Suppressor macrophage treated with lipopolysaccharide for 1 hour (primary cell): ENCODE data around the gene PPP2R2C.
A peak's percentile ranks its signal among the peaks of the same experiment; 100 is the strongest.

Source experiments
- DNase-seq, 3 donors: peaks; one replicate each; pipeline ENCODE4 v3.0.0-alpha.2; 2020 to 2022

The PPP2R2C gene

DNA sequence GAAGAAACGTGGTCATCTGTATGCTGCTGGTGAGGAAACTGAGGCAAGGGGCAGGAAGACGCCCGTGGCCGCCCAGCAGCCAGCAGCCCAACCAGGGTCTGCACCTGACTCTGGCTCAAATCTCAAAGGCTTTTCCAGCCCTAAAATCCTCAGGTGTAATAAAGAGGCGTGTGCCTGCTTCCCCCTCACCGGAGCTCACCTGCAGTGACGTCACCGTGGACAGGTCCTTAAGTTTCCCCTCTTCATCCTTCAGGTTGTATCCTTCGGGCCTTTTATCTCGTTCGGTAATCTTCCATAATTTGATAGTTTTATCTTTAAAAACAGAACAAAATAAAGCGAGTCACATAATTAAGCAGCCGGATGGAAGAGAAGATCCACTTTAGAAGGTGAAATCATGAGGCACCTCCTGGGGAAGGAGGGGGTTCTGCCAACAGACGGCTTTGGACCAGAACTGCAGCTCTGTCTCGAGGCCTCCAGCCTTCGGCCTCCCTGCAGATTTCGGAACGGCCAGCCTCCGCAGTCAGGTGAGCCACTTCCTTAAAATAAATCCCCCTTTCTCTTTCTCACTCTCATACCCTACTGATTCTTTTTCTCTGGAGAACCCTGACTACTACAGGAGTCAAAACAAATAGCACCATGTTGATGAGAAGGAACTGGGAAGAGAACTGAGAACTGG is 96.7 kb downstream of the PPP2R2C start:
- no peak for DNase-seq

DNA sequence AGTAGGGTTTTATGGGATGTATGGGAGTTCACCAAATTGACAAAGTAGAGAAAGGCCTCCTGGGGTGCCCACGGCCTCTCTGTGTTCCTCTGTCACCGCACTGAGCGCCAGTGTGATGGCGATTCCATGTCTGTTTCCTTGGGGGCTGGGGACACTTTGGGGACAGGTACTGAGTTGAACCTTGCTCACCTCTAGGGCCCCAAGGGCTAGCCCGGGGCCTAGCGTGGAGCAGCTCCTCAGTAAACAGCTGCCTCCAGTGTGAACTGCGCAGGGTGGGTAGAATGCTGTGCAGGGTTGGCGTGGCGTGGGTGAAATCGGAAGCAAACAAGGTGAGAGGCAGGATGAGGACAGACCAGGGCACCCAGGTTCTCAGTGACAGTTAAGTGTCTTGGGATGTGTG is 97.8 kb downstream of the PPP2R2C start:
- DNase-seq = no peak

DNA sequence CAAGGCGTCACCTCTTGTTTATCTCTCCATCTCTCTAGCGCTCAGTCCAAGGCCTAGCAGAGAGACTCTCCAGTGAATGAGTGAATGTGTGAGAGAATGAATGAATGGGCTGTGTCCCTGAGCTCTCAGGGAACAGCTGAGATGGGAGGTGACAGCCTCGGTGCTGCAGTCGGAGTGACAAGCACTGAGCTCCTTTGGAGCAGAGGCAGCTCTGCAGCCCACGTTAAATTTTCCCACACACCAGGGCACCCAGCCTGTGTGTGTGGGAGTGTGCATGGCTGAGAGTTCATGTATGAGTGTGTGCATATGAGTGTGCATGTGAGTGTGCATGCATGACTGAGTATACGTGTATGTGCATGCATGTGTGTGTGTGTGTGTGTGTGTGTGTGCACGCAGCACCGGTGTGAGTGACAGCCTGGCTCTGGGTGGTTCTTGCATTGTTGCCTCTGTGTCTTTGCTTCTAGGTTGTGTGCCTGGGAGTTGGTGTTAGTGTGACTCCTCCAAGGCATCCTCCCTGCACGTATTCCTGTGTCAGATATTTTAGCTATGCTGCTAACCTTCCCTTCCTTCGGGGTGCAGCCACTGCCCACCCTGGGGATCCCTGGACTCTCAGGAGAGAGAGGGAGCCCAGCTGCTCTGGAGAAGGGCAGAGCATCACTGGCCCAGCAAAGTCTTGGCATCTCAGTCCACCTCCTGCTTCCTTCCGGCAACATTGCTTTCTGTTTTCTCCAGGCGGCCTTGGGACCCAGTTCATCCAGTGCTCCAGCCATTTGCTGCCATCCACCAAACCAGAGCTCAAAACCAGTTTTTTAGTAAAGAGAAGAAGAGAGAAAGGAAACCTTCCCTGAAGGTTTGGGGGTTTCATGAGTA is 98.6 kb downstream of the PPP2R2C start:
- no peak for DNase-seq

DNA sequence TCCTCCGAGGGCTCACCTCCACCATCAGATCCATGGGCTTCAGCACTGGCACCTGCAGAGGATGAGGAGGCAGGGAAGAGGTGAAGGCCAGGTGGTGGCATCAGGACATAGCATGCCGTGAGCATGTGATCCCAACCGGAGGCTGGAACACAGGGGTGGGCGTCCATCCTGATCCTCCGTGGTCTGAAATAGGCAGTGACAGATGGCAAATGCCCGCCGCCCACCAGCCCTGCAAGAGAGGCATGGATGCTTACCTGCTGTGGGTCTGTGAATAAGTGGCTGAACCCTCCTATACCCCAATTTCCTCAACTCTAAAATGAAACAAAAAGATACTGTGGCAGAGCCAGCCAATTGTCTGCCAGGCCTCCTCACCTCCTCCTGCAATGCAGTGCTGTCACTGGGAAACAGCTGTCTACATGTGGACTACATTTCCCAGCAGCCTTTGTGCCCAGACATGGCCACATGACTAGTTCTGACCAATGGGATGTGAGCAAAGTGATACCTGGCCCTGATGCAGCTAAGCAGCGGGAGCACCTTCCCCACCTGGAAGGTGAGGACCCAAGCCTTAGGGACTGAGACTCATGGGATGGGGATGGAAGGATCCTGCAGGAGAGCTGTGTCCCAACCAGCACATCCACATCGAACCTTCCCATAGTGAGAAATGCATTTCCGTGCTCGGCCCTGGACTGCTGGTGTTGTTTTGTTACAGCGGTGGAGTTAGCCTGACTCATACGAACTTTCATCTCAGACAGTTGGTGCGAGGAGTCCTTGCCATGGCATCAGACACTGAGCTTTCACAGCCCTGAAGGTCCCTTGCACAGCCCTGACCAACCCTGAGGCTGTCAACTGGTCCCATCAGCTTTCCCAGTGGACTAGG is 99.5 kb downstream of the PPP2R2C start:
- peak; percentile 17 to 35 (median 26) for DNase-seq

DNA sequence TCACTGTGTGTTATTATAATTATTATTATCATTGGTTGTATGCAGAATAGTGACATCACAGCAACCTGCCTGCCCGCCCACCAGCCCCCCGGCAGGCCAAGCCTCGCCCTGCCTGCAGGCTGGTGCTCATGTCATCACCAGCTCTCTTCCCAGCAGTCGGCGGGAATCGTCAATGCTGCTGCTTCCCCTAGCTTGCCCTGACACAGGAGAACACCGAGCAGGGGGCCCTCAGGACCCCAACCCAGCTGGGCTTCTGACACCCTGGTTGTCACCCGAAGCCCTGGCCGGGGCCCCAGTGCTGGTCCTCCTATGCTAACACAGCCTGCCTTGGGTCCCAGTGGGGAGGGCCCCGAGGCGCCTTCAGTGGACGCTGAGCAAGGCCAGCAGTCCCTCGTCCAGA is 100.6 kb downstream of the PPP2R2C start:
- no peak for DNase-seq

DNA sequence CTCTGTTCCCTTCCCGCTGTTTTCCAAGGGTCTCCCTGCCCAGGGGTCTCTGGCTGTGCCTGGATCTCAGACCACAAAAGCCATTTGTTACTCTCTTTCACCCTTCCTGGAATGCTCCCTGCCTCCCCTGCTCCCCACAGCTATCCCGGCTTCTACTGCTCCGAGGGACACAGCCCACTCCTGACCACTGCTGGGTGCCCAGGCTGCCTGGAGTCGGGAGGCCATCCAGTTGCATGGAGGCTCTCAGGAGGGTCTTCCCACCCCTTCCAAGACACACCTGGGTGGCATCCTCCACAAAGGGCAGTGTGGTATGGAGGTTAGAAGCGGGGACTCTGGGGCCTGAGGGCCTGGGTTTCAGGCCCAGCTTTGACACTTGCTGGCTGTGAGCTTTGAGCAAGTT is 101.1 kb downstream of the PPP2R2C start:
- no peak for DNase-seq

DNA sequence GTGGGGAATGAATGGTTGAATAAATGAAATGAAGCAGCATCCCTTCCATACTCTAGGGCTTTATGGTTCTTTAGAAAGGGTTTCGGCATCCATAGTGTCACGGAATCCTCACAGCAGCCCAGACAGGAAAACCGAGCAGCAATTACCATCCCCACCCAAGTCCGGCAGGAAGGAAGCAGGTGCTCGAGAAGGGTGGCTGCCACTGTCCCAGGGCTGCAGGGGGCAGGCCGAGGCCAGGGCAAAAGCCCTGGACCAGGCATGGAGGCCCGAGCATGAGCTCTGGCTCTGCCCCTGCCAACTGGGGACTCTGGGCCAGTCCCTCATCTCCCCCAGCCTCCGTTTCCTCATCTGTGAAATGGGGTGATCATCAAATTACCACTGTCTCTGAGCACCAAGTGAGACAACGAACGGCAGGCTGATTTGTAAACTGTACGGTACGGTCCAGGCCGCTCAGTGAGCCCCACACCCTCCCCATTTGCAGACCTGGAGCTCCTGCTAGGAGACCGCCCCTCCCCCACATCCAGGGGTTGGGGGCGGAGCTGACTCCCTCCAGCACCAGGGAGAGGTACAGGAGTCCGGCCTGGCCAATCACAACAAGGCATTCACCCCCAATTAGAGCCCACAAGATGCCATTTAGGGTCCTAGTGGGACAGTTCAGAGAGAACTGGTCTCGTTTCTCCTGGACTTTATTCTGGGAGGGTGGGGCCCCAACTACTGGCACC is 102.3 kb downstream of the PPP2R2C start:
- no peak for DNase-seq

DNA sequence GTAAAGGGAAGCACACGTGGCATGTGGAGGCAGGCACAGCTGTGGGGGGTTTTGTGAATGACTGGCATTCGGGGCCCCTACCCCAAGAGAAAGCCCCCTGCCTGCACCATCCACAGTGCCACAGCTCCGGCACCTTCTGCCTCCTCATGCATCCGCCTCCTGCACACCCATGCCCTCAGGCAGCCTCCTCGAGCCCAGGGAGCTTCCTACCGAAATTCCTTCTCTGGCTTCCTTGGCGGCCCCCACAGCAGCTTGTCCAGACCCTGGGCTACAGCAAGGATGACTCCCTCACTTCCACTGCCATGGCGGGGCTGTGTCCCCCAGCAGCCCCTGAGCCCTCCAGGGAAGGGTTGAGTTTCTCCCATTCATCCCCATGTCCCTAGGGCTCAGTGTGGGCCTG is 102.9 kb downstream of the PPP2R2C start:
- DNase-seq = no peak

DNA sequence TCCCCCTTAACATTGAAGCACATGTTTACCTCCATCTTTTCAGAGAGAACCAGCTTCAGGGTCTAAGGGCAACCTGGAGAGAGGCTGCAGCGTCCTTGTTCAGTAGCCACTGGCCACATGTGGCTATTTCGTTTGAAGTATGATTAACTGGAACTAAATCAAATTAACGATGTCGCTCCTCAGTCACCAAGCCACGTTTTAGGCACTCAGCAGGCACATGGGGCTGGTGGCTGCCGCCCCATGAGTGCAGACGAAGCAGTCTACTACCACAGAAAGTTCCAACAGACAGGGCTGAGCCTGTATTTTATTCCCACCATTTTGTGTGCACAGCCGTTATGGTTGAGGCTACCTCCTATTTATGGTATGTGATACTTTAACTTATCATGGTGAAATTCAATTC is 103.4 kb downstream of the PPP2R2C start:
- no peak for DNase-seq

DNA sequence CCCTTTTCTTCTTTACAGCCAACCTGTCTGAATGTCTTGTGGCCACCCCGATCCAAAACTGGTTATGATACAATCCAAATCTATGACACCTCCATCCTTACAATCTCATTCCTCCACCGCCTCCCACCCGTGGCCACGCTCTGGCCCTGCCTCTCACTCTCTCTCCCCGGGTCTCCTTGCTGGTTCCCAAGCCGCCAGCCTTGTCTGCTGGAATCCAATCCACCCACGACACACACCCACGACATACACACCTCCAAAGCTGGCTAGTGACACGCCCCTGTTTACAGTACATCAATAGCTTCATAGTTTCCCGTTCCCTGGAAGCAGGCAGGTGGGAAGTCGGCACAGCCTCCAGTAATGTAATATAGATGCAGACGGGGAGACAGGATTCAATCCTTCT is 103.8 kb downstream of the PPP2R2C start:
- DNase-seq = no peak

DNA sequence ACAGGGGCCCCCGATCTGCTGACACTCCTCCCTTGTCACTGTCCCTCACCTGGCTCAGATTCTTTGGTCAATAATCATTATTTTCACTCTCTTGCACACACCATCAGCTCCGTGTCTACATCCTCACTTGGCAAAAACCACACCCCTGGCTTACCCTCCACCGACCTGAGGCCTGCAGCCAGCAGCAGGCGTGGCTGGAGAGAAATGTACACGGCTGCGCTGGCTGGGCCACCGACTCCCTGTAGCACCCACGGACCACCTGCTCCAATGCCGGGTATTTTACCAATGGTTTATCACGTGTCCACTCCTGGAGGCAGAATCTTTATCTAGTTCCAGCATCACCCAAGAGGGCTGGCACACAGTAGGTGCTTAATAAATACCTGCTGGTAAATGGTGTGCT is 104.3 kb downstream of the PPP2R2C start:
- DNase-seq = no peak

DNA sequence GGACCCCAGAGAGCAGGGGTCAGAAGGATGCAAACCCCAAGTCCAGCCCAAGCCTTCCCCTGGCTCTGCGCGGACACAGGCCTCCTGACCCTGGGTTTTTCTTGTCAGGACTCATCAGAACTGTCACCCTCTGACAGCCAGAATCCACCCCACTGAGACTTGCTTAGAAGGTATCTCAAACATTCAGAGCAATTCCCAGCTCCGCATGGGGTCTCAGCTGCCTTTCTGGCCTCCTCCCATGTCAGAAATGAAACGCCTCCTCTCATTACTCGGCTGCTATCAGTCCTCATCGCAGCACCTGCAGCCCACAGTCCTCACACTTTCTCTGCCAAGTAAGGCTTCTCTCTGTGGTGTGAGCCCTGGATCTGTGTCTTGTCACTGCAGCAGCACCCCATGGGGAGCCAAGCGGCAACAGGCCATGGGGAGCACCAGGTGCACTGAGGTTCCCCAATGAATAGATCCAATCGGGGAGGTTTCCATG is 105.0 kb downstream of the PPP2R2C start:
- no peak for DNase-seq

DNA sequence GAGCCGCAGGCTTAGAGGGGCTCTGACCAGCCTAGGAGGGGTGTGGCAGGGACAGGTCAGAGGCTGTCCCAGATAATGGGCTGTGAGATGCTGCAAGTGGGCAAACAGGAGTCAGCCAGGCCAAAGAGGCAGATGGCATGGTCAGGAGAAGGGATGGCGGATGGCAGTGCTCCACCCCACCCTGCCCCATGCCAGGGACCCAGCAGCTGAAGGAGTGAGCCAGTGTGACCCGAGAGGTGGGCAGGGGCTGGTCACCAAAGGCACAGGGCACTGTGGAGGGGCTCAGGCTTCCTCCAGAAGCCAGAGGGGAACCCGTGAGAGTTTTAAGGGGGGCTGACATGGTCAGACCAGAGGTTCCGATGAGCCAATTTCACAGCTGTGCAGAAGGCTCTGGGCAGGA is 105.8 kb downstream of the PPP2R2C start:
- no peak for DNase-seq

DNA sequence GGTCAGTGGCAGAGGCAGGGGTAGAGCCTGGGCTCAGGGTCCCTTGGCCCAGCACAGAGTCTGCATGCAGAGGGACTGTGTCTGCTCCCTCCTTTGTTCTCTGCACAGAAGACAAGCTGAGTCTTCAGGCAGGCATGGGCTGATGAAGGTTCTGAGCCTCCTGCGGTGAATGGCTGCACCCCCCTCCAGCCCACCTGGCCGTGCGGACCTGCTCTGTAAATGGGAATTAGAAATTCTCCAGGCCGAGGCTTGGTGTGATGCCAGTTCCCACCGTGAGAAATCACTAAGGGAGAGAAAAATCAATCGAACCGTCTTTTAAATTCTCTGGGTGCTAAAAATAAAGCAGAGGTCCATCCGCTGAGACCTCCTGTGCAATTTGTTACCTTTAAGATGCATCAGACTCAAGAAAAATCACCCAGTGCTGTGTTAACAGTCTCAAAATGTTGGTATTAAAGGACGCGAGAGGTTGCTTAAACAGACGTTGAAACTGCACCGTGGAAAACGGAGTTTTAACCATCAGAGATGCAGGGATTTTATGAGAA is 106.8 kb downstream of the PPP2R2C start:
- peak in 1 of 3 donors; percentile 16 for DNase-seq

DNA sequence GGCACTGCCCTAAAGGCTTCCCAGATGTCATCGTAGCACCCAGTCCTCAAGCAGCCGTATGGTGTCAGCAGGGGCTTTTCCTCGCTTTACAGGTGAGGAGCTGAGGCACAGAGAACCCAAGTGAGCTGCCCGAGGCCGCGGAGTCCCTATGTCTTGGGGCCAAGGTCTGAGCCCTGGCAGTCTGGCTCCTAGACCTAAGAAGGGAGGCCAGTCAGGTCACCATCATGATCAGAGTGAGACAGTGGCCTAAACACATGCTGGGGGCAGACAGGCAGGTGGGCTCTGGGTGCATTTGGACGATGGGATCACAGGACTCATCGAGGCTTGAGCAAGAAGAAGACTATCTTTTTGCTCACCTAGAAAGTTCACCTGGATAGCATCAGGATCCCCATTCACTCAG is 107.8 kb downstream of the PPP2R2C start:
- no peak for DNase-seq

DNA sequence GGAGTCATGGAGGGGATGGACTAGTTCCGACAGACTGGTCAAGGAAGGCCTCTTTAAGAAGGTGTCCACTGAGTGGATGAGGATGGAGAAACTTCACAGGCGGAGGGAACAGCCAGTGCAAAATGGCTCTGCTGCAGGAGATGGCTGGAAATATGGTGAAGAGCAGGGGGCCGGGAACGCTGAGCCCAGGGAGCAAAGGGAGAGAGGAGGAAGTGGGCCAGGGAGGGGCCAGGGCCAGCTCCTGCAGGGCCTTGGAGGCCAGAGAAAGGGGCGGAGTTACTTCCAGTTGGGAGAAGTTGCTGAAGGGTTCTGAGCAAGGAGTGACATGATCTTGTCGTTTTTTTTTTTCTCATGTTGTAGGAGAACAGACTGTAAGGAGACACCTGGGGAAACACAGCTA is 108.3 kb downstream of the PPP2R2C start:
- DNase-seq = no peak

DNA sequence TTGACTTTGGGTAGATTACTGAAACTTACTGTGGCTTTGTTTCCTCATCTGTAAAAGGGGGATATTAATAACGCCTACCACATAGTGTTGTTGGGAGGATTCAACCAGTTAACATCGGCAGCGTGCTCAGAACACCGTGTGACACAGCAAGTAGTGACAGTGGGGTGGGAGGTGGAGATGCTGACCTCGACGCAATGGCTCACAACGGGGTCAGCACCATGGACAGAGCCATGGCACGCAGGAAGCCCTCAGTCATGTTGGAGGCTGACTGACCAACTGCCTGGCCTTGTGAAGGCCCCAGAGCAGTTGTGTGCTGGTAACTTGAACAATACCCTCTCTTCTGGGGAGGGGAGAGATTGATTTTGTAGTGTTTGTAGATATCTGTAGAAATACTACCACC is 109.5 kb downstream of the PPP2R2C start:
- peak; percentile 22 to 59 (median 26) for DNase-seq

DNA sequence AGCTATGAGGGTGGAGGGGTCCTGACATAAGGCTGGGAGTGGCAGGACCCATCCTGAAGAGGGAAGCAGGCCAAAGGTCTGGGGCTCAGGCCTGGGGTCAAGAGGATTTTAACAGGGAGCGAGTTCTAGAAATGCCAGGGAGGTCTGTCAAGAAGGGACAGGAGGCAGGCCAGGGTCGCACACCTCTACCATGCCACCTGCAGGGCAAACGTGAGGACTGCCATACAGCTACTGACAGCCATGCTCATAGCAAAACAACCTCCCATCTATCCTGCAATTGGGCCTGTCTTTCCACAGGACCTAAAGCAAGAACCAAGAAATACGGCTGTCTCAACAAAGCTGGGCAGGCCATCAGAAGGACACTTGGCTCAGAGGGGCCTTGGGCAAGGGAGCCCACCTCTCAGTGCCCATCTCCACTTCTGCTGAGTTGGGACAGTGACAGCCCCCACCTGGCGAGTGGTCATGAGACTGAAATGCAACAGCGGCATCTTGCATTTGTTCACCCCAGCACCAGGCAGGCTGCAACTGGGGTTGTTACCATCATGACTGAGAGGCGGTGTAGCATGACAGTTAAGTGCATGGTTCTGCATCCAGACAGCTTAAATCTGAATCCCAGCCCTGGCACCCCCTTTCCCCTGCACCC is 110.0 kb downstream of the PPP2R2C start:
- DNase-seq = no peak

DNA sequence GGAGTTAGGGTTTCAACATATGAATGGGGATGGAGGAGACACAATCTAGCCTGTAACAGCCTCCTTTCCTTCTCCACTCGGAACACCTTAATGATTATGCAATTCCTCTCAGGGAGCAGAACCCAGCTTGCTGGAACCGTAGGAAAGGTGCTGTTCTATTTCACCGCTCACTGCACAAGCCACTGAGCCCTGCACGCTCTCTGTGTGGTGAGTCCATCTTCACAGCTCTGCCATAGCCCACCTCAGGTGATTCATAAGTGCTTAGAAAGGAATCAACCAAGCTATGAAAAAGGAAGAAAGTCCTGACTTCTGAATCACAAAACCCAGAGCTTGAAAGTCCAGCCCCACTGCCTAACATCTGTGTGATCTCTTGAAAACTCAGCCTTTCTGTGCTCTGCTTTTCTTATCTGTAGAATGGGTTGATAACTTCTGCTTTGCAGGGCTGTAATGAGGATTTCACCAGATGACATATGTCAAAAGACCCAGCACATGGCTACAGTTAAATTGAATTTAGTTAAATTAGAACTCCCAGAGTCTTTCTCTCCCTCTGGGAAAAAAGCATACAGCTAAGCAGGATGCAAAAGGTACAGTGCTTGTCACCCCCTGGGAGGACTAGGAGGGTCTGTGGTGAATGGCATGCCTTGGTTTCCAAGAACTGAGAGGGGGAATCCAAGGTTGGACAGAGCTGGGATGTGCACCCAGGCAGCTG is 111.2 kb downstream of the PPP2R2C start:
- no peak for DNase-seq

DNA sequence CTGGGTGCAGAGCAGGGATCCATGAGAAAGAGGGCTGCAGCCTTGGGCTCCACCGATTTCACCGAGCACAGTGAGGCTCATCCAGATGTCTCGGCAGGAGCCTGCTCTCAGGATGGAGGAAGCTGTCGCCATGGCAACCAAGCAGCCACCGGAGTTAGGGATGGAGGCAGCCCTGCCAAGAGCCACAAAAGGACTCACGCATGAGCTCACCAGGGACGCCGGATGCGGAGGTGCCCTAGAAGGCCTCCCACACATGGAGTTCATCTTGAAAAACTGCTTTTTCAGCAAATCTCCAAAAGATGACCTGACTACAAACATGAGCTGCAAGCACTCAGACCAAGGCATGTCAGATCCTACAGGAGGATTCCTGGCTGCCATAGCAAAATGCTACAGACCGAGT is 112.0 kb downstream of the PPP2R2C start:
- DNase-seq = no peak
